Anterior cingulate cortex (tissue), 58 donors: ENCODE data around the gene ADIPOR2.
A peak's percentile ranks its signal among the peaks of the same experiment; 100 is the strongest.
"Not testable (repeated sequence)": the region's sequence is repeated elsewhere in the genome, so short reads cannot be mapped to it uniquely, and the experiment has no call there.

Source experiments
- DNase-seq, 58 donors: peaks; one replicate each; lab custom pipeline; 2025; lab: John Stamatoyannopoulos, UW

Gene ADIPOR2

DNA sequence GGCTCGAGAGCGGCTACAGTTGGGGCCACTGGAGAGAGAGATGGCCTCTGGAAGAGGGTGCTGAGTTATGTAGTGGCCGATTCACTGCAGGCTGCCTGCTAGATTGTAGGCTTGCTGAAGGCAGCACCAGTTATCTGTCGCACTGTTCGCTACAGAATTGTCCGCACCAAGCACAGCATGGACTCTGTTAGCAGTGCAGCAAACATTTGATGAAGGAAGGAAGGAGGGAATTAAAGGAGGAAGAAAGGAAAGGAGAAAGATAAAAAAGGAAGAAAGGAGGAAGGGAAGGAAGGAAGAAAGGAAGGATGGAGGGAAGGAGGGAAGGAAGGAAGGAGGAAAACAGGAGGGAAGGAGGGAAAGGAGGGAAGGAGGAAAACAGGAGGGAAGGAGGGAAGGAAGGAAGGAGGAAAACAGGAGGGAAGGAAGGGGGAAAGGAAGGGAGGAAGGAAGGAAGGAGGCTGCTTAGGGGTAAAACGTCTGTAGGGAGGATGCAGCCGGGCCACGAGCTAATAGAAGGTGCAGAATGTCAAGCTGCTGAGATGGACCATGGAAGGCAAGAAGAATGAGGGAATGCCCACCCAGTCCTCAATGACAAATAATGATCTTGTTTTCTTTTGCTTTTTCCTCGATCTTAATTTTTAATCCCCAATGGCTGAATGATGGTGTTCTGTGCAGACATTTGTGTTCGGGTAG, 27.3 kb upstream of the ADIPOR2 start:
- DNase-seq: no peak

DNA sequence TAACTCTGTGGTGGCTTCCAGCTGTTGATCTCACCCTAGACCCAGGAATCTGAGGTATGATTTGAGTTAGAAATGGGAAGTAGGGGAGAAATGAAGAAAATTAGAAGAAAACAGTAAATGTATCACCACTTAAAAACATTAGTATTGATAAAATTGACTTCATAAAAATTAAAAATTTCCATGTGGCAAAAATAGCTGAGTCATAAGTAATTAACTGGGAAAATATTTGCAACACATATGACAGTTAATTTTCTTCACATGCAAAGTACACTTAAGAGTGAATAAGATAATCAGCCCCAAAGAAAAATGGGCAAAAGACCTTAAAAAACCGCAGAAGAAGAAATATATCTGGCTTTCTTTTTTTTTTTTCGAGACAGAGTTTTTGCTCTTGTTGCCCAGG, 25.5 kb upstream of the ADIPOR2 start:
- no peak for DNase-seq

DNA sequence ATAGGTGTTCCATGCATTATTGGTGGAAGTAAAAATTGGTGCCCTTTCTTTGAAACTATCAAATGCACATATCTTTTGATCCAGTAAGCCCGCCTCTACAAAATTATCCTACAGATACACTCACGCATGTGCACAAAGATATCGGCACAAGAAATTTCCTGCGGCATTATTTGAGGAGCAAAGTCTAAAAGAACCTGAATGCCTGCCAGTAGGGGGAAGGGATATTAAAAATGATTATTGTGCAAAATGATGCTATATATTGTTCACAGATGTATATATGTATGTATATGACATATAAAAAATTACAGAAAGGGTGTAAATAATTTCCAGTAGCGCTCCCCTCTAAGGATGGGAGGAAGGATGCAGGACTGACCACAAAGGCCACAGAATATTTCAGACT, 24.7 kb upstream of the ADIPOR2 start:
- no peak for DNase-seq

DNA sequence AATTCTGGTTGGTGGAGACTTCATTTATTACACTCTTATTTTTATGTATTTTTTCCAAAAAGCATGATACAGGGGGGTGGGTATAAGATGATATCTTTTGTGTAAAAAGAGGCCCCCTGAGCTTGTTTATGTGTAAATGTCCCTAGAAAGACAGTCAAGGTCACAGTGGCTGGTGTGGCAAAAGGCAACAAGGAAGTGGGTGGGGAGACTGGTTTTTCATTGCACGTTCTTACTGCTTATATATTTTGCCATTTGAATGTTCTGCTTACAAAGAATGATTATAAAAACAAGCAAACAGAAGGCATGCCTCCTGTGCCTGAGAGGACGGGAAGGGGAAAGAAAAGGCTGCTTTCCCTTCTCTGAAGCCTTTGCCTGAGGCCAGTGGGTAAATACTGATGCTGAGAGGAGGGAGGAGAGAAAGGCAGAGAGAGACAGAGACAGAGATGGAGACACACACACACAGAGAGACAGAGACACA, 24.1 kb upstream of the ADIPOR2 start:
- no peak for DNase-seq

DNA sequence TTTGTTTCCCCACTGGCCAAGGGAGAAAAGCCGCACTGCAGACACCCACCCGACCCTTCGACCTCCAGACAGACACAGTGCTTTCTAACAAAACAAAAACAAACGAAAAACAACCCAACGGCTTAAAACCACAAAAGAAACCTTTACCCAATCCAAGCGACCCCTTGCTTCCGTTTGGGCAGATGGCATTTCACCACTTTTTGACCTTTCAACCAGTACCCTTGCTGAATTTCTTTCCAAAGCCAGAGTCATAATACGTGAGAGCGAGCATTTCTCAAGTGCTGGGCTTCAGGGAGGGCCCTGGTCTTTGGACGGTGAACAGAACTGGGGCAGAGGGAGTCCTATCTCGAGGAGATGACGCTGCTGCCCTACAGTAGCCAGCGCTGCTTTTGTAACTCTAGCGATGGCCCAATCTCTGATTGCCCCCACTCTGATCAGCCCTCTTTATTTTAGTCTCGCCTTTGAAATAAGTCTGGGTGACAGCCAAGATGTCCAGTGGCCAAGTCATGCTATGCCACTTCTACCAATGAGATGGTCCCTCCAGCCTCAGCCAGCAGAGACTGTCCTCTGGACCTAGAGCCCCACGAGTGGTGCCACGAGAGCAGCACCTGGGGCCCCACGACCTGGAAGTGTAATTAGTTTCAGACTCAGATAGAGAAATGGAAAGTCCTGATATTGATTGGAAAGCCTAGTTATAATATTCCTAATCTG, 21.9 kb upstream of the ADIPOR2 start:
- DNase-seq: peak in 1 of 58 donors; percentile 37

DNA sequence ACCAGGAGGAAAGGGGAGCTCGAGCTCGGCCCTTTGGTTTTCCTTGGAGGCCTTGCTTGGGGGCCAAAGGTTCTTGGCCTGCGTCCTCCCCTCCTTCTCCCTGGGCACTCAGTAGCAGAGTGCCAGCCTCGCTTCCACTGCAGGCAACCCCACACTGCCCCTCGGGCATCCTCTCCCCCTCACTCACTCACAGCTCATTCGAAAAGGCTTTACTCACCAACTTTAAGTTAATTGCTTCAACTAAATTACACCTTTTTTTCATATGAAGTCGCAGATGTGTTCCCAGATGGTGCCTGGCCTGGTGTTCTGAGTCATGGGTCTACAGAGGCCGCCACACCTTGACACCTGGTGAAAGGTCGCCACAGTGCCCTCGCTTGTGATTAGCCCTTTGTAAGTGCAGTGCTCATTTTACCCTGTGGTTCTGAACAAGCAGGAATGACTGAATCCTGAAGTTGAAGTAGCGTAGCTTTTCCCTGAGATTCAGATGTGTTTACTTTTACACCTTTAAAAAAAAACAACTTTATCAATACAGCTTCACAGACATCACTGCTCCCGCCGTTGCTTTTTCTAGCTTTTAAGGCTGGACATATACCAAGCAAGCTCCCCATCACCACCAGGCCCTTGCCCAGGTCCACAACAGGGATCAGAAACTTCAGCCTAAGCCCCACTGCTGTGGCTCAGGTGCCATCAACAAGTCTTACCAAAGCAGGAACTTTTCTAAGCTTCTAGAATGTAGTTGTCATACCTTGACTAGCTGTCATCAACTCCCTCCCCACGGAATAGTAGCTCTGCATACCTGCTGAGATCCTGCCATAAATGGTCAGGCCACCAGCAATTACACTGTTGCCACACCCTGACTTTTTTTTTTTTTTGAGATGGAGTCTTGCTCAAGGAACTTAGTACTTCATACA, 20.3 kb upstream of the ADIPOR2 start:
- DNase-seq: no peak

- no peak for DNase-seq
These were observed 14.8 kb upstream of the ADIPOR2 start for GRCh38 chr12:1676043-1676442.

DNA sequence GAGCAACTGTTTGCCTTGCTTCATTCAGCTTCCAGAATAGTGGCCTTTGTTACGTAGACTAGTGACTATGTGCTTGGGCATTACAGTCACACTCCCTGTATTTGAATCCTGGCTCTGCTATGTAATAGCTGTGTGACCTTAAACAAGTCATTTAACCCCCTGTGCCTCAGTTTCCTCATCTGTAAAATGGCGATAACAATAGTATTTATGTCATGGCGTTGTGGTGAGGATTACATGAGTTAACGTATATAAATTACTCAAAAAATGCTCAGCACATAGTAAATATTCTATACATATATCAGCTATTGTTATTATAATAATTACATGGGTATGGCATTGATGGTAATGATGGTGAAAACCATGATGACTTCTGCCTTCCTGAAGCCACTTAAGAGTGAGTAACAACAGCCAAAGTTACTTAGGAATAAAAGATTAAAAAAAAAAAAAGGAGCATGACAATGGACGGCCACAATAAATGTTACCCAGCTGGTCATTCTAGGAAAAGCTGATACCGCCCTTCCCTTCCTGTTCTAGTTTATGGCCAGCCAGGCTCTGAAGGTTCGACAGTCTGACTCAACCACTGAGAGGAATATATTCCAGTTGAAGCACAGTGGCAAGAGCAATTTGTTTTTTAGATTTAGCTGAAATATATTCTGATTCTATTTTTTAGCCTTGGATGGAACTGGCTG, 9.9 kb upstream of the ADIPOR2 start:
- DNase-seq: no peak

DNA sequence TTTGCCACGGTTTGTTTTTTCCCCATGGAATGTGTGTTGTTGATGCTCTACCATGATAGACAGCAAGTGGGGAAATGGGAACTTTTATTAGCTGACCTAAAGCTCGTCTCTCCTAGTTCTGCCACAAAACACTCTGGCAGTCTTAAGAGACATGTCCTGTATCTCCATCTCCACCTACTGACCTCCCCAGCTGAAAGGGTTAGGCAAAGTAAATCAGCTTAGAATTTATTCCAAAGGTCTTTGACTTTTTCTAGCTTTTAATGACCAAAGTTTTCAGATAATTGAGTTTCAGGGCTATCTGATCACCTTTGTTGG, 9.4 kb upstream of the ADIPOR2 start:
- no peak for DNase-seq

- no peak for DNase-seq
These were observed 2.7 kb upstream of the ADIPOR2 start for GRCh38 chr12:1688086-1688710.

DNA sequence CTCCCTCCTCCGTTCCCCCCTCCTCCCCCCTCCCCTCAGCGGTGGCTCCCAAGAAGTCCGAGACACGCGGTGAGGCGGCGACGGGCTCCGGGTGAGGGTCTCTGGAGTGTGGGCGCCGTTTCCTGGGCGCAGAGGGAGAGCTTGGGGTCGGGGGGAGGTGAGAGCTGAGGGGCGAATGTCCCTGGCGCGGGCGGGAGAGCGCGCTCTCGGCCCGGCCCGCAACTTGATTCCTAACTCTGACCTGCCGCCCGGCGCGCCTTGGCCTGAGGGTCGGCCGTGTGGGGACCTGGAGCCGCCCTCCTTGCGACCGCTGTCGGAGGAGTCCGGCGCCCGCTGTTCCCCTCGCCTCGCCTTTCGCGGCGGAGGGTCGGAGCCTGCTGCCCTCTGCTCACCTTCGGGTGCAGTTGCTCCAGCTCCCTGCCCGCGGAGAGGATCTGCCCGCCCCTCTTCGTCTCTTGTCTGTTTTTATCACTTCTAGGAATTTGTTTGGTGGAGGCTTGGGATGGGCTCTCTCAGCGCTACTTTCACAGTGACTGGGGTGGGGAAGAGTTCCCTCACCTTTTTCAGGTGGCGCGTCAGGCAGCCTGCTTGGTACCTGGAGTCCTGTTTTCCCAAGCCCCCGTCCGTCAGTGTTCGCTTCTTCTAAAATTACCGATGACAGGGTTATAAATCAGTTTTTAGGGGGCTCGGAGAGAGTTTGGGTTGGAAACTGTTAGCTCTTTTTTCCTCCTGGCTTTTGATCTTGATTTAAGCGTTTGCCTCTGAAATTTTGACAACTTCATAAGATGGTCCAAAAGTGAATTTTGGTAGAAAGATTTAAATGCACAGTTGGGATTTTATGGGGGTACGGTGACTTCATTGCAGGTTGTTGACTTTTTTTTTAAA, 495 bp downstream of the ADIPOR2 start:
- peak in 17 of 58 donors; percentile 23 to 75 (median 59) for DNase-seq

DNA sequence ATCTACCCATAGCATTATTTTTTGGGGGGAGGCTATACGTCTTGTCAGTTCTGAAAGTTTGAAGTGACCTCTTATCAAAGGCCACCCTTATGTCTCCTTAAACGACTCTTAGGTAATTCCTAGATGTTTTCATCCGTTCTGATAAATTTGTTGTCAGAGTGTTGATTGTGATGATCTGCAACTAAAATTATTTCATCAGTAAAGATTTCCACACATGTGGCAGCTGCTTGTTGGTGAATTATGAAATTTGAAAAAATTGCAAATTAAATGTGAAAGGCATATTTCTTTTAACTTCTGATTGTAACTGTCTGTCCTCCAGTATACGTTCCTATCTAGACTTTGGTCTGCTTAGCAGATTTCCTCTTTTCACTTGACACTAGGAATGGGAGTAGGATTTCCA, 1.4 kb downstream of the ADIPOR2 start:
- DNase-seq: no peak

GRCh38 chr12:1692895-1693610, 2.2 kb downstream of the ADIPOR2 start:
- no peak for DNase-seq

- DNase-seq: not testable (repeated sequence)
These were observed 4.2 kb downstream of the ADIPOR2 start for GRCh38 chr12:1695097-1695496.

- no peak for DNase-seq
These were observed 5.2 kb downstream of the ADIPOR2 start for GRCh38 chr12:1695886-1696670.

- no peak for DNase-seq
These were observed 5.9 kb downstream of the ADIPOR2 start for GRCh38 chr12:1696800-1697199.

DNA sequence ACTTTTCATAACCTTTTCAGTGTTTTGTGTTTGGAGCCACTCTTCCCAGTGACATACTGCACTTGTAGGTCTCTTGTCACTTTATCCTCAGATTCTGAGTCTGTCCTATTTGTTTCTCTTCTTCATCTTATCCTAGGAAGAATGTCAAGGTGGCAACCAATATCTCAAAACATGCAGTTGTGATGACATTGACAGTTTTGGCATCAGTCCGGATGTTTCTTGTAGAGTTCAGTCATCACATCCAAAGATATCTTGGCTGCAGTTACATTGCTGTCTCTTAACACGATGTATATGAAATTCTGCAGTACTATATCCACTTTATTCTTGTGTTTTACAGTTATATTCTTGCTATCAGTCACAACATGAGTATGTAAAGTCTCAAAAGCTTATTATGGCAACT, 6.4 kb downstream of the ADIPOR2 start:
- no peak for DNase-seq

GRCh38 chr12:1698720-1699119, 7.8 kb downstream of the ADIPOR2 start:
- no peak for DNase-seq
